Measurements from ENCODE around the gene ARHGAP15.

Gene ARHGAP15

DNA sequence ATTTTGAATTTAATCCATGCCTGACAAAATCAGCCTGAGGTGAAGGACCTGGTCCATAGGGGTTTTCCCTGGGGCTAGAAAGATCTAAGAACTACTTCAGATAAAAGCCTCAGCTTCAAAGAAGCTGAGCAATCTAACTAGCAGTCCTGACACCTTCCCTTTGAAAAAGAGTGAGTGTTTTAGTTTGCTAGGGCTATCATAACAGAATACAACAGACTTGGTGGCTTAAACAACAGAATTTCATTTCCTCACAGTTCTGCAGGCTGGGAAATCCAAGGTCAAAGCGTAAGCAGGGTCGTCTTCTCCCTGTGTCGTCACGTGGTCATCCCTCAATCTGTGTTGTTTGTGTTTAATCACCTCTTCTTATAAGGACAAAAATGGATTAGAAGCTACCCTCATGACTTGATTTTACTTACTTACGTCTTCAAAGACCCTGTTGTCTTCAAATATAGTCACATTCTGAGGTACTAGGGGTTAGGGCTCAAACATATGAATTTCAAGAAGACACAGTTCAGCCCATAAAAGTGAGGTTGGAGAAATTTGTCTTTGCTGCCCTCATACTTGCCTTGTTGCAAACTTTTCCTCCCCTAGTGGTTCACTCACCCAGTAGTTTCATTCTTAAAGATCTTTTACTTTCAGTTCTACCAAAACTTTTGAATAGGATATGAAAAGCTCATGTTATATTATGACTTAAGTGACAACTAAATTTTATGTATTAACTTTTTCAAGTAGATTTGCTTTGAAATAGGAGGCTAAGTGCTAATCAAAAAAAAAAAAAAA, 673.8 kb downstream of the ARHGAP15 start:
- DNase-seq, result no peak

DNA sequence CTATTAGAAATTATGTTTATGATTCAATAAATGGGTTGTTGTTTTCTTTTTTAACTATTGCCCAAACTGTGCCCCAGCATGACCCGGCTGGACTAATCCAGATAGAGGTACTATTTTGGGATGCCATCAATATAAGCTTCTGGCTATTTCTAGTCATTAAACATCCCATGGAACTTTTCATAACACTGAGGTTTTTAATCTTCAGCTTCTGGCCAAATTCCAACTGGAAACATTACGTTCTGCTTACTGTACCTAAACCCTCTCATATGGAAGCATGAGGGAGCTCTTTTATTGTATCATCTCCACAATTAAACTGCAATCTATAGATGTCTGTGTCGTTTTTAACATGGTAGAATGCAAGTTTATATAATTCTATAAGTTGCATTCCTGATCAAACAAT, 674.7 kb downstream of the ARHGAP15 start:
- no peak for DNase-seq

DNA sequence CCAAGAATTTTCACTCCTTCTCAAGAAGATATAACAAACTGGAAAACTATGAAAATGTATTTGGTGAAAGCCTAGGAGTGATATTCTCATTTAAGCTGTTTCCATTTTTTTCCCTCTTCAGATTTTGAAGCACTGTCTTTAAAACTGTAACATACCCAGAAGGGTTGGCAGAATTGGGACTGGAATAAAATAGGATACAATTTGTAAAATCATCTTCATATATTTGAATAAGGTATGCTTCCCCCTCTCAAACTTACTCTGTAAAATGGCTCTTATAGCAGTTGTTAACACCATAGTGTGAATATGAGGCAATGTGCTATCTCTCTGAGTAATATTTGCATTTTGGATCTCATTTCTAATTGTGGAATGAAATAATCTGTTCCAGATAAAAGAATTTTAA, 676.4 kb downstream of the ARHGAP15 start:
- DNase-seq, result no peak

DNA sequence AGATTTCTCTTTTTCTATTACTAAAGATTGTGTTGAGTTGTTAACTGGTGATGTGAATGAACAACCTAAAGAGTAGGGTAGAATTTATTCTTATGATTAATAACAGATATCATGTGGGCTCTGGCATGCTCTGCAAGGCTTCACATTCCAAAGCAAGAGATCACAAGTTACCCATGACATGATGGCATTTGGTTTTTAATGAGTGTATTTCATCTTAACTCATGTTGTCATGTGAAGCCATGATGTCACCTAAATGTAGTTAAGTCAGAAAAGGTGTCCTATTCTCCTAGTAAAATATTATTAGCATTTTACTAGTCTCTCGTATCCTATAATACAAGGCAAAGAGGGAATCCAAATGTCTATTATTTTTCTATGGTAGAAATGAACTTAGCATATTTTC, 678.0 kb downstream of the ARHGAP15 start:
- DNase-seq, result no peak

DNA sequence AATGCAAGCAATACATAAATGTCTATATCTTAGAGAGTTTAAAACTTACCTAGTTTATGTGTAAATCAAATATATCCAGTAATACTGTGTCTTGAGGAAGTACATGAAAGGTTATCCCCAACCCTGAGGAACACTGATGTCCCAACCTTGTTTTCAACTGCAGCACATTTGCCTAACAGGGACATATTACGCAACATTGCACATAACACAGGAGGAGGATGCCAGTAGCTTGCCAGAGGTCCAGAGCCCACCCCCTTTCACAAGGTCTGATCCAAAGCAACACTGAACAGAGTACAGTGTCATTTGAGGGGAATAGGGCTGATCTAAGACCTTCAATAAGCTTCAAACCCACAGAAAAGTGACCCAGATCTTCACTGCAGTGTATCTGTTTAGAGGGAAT, 678.5 kb downstream of the ARHGAP15 start:
- no peak for DNase-seq

DNA sequence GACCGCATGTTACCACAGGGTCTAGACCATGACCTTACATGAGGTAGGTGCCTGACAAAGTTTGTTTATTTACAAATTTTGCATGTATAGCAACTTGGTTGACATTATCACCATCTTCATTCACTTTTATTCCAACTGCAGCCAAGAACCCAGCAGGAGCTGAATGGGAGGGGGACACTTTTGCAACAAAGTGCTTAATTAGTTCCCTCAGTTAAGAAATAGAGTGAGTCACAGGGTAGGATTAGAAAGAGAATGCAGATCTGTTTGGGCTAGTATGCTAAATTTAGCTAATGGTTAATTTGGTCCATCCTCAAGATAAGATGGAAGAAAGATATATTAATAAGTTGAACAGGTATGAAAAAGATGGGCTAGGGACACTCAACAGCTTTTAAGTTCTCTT, 678.9 kb downstream of the ARHGAP15 start:
- DNase-seq, result no peak

DNA sequence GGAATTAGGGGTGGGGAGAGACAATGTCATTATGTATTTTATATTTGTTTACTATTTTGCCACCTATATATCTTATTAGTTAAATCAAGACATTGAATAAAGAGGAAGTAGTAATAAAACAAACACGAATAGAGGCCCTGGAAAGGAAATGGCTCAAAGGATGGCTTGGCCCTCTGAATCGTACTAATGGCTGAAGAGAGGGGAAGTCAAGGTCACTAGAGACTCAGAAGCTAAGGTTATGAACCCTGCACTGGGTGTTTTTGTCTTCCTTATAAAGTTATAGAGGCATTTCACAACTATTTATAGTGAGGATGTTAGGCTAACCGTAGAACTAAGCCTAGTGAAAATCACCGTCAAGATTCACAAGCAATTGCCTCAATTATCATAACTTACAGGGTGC, 685.9 kb downstream of the ARHGAP15 start:
- DNase-seq, result no peak

DNA sequence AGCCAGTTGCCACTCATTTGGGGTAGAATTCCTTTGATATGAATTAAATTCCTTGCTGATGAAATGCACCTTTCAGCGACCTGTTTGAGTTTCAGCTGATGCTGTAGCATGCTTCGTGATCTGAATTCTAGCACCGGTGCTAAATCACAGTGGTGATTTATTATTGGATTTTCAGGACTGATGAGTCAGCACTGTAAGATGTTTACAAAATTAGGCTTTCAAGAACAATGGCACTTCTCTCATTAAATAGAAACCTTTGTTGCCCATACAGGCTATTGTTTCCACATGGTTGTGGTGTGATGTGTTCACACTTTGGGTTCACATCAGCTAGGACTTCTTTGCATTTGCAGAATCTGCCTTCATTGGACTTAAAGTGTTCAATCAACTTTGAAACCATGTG, 687.7 kb downstream of the ARHGAP15 start:
- DNase-seq, result no peak

All from activated CD4-positive, alpha-beta T cell treated with anti-CD3 and anti-CD28 coated beads for 48 hours (primary cell).